K562 (cell line): Measurements from ENCODE around the gene MYL1. TPM values are rescaled to one million over a fixed set of nuclear protein-coding genes. Genes with fewer than 3 reads are reported as not detected.

Source experiments
- ATAC-seq: fragments of 200-7000 bp; cut with Tn5 transposase; 3 replicates; pipeline ENCODE4 v1.9.1; 2020; ENCODE audit warnings: moderate library complexity
- BruUV-seq: library from RNA; stranded (reverse); fragments of 400-500 nt; replicated peaks from 2 replicates; lab custom pipeline; 2021; lab: Mats Ljungman, UMichigan
- CTCF ChIA-PET: fragments of 300-600 bp; formaldehyde crosslinking; extraction: SDS; loops from one replicate; lab custom pipeline; 2021; ENCODE audit warnings: low intra/inter-chr PET ratio; lab: Yijun Ruan, JAX
- POLR2A ChIA-PET: fragments of 300-600, 350-650 bp; sonication (Branson Sonifier 250); formaldehyde crosslinking; extraction: SDS; loops from one replicate; lab custom pipeline; 2021; ENCODE audit warnings: antibody characterized with exemption, inconsistent platforms; lab: Yijun Ruan, JAX
- DNase-seq, 4 experiments: peaks; one replicate each; pipeline versions ENCODE4 v3.0.0 to v3.0.0-alpha.2; 2011 to 2018; ENCODE audit warnings: low spot score in 3 of 4, mixed read lengths in 3 of 4; ENCODE audit errors: extremely low read depth in 1 of 4
- FAIRE-seq: peaks from 2 replicates; lab custom pipeline; 2011; peaks lifted over from hg19 to GRCh38; lab: Jason Lieb, UNC
- H2AFZ ChIP-seq: 2 replicates; pipeline ENCODE4 v1.6.0; 2011; ENCODE audit warnings: low read depth, low read length, control low read depth, inconsistent platforms
- H3K27ac ChIP-seq: fragments of 200-600 bp; 3 replicates; pipeline ENCODE4 v1.8.0; 2011; ENCODE audit warnings: low read depth, mild to moderate bottlenecking, control low read depth, inconsistent platforms, low read length, moderate library complexity, mixed read lengths; ENCODE audit errors: extremely low read depth
- H3K27me3 ChIP-seq, 2 experiments: fragments of 300-600 bp in 1 of 2; 2 replicates in 1 of 2; 3 replicates in 1 of 2; pipeline versions ENCODE4 v1.6.0 to v1.8.0; 2011; ENCODE audit warnings: inconsistent platforms in 2 of 2, low read length in 2 of 2, mild to moderate bottlenecking in 1 of 2, mixed read lengths in 1 of 2, moderate library complexity in 1 of 2; ENCODE audit not compliant: control insufficient read depth in 2 of 2, insufficient read depth in 2 of 2
- H3K36me3 ChIP-seq: fragments of 300-600 bp; 3 replicates; pipeline ENCODE4 v1.8.0; 2011; ENCODE audit warnings: mild to moderate bottlenecking, low read length, inconsistent platforms; ENCODE audit not compliant: control insufficient read depth, insufficient read depth
- H3K4me1 ChIP-seq, 2 experiments: fragments of 200-600 bp in 1 of 2; replicated peaks in 1 of 2; 2 replicates in 1 of 2; 3 replicates in 1 of 2; pipeline versions ENCODE4 v1.5.1 to v1.8.0; 2011; ENCODE audit warnings: inconsistent platforms in 2 of 2, low read length in 2 of 2, mild to moderate bottlenecking in 1 of 2, mixed read lengths in 1 of 2, moderate library complexity in 1 of 2; ENCODE audit not compliant: control insufficient read depth in 2 of 2, insufficient read depth in 2 of 2
- H3K4me2 ChIP-seq: 2 replicates; pipeline ENCODE4 v1.6.1; 2011; ENCODE audit warnings: low read length, control low read depth, inconsistent platforms, mixed read lengths; ENCODE audit not compliant: insufficient read depth
- H3K4me3 ChIP-seq: fragments of 200-600 bp; sonication (generic), shearing (Covaris generic); 2 replicates; pipeline ENCODE4 v1.5.1; 2016; ENCODE audit warnings: control low read depth, inconsistent platforms
- H3K79me2 ChIP-seq: fragments of 200-600 bp; 3 replicates; pipeline ENCODE4 v1.8.0; 2011; ENCODE audit warnings: low read length, inconsistent platforms; ENCODE audit not compliant: control insufficient read depth, insufficient read depth
- H3K9ac ChIP-seq, 2 experiments: 2 replicates each; pipeline versions ENCODE4 v1.6.0 to v1.6.1; 2011; ENCODE audit warnings: low read depth in 2 of 2, low read length in 2 of 2, control low read depth in 1 of 2, inconsistent platforms in 1 of 2, mild to moderate bottlenecking in 1 of 2, mixed read lengths in 1 of 2; ENCODE audit not compliant: insufficient read depth in 1 of 2
- H3K9me1 ChIP-seq: one replicate; pipeline ENCODE4 v1.6.0; 2011; ENCODE audit warnings: inconsistent platforms, mild to moderate bottlenecking, low read length, moderate library complexity; ENCODE audit not compliant: control insufficient read depth, insufficient read depth
- H3K9me3 ChIP-seq: replicated peaks from 2 replicates; pipeline ENCODE4 v1.5.1; 2011; ENCODE audit warnings: low read depth, low read length, inconsistent platforms; ENCODE audit not compliant: control insufficient read depth, insufficient read depth
- H4K20me1 ChIP-seq: replicated peaks from 2 replicates; pipeline ENCODE4 v1.6.1; 2011; ENCODE audit warnings: low read length, inconsistent platforms, mixed read lengths; ENCODE audit not compliant: control insufficient read depth, insufficient read depth
- BRD4 ChIP-seq: fragments of 200-600 bp; sonication (generic); IDR thresholded peaks from 2 replicates; pipeline ENCODE4 v1.6.1; 2017; ENCODE audit warnings: inconsistent platforms
- BRD9 ChIP-seq: fragments of 450-650 bp; IDR thresholded peaks from 2 replicates; pipeline ENCODE4 v1.6.1; 2018; ENCODE audit warnings: low read depth; ENCODE audit not compliant: partially characterized antibody
- CCAR2 ChIP-seq: fragments of 200-400 bp; formaldehyde crosslinking; IDR thresholded peaks from 2 replicates; pipeline ENCODE4 v1.6.1; 2017; ENCODE audit warnings: mild to moderate bottlenecking, low read depth, low read length
- COPS2 ChIP-seq: fragments of 450-650 bp; conservative IDR thresholded peaks from 2 replicates; pipeline ENCODE4 v1.6.1; 2016; ENCODE audit warnings: mild to moderate bottlenecking, moderate library complexity
- IRF9 ChIP-seq: fragments of 450-650 bp; IDR thresholded peaks from 2 replicates; pipeline ENCODE4 v1.6.1; 2016; ENCODE audit warnings: missing biosample characterization, missing genetic modification characterization
- NCOR1 ChIP-seq: fragments of 450-650 bp; IDR thresholded peaks from 2 replicates; pipeline ENCODE4 v1.6.1; 2016; ENCODE audit warnings: mild to moderate bottlenecking, moderate library complexity
- TFAM ChIP-seq: fragments of 250-450 bp; sonication (Bioruptor Pico); conservative IDR thresholded peaks from 2 replicates; pipeline ENCODE4 v1.5.0; 2021; ENCODE audit warnings: mild to moderate bottlenecking, moderate library complexity
- ZBTB43 ChIP-seq: sonication (generic); formaldehyde crosslinking; IDR thresholded peaks from 2 replicates; pipeline ENCODE4 v1.8.0; 2023; ENCODE audit warnings: mild to moderate bottlenecking, missing genetic modification reagents
- ZNF311 ChIP-seq: fragments of 250-450 bp; sonication (Bioruptor Pico); IDR thresholded peaks from 2 replicates; pipeline ENCODE4 v1.4.0; 2020; ENCODE audit warnings: mild to moderate bottlenecking, moderate library complexity
- in situ Hi-C: fragments of 300-500 bp; cut with MboI; formaldehyde crosslinking; loops from 4 replicates; pipeline ENCODE4 v1.15.0; 2018; ENCODE audit warnings: inconsistent platforms, mixed read lengths
- intact Hi-C: fragments of 100-400 bp; cut with micrococcal nuclease; formaldehyde crosslinking; loops from 2 replicates; pipeline ENCODE4 v1.14.2; 2022
- polyA plus RNA-seq, 8 experiments: library from polyadenylated mRNA; depleted of rRNA in 4 of 8; stranded (reverse) in 5 of 8; unstranded in 3 of 8; fragments of >200 nt; fragmentation: Nextera tagmentation in 2 of 8; fragmentation: Illumina TruSeq in 1 of 8; extraction: Ambion mirVana in 2 of 8; extraction: Trizol in 1 of 8; gene quantifications; 2 replicates each; pipeline versions ENCODE4 v1.2.1 to v1.2.3, GENCODE V29; 2011 to 2014; ENCODE audit warnings: inconsistent platforms in 1 of 8, missing spikeins in 1 of 8
- total RNA-seq, 7 experiments: library from RNA; depleted of rRNA in 6 of 7; stranded (reverse); fragments of >200 nt in 6 of 7; fragmentation: Illumina TruSeq in 2 of 7; extraction: Trizol in 2 of 7; gene quantifications; 2 replicates each; pipeline versions ENCODE4 v1.2.1 to v1.2.3, GENCODE V29; 2011 to 2021; ENCODE audit warnings: low replicate concordance in 1 of 7

MYL1 gene
- total and polyA plus RNA-seq, 9 of the 15 experiments (the other 6 are each of a cell fraction or from before 2014, with no cell fraction given), result not detected

GRCh38 chr2:210363876-210364275, 48.9 kb upstream of the MYL1 start:
- H3K4me3 ChIP-seq, result no peak overlapping the region
- no TSS peak for BruUV-seq
- H3K36me3 ChIP-seq, result no peaks in the 10 kb centered on the region
- DNase-seq (no peak), ATAC-seq (no peak), FAIRE-seq (no peak)
- no peaks in the 10 kb centered on the region for H3K9me3 ChIP-seq
- H3K79me2 ChIP-seq, result no peaks in the 10 kb centered on the region
- no peak overlapping the region for H3K9ac ChIP-seq
- in situ Hi-C loops (no loop called here), intact Hi-C loops (no loop called here)
- H4K20me1 ChIP-seq, result no peaks in the 10 kb centered on the region
- no peaks in the 10 kb centered on the region for H3K4me1 ChIP-seq
- H3K9me1 ChIP-seq, result no peaks in the 10 kb centered on the region
- TF ChIP-seq ZNF311 (CRISPR knock-in tag) (no peak), ZBTB43 (CRISPR knock-in tag) (no peak), IRF9 (tag) (no peak), NCOR1 (no peak), CCAR2 (no peak), TFAM (no peak), BRD4 (no peak), BRD9 (no peak), COPS2 (no peak)
- no peaks in the 10 kb centered on the region for H3K27me3 ChIP-seq
- no peak overlapping the region for H2AFZ ChIP-seq
- H3K27ac ChIP-seq, result no peak overlapping the region
- CTCF ChIA-PET, result no interaction called here
- POLR2A ChIA-PET, result no interaction called here
- no peak overlapping the region for H3K4me2 ChIP-seq
